Thymus (tissue), 11 donors: ENCODE data around the gene PLPP7. TPM values are rescaled to one million over a fixed set of nuclear protein-coding genes. Genes with fewer than 3 reads are reported as not detected.

ENCODE experiments used
- DNase-seq, 9 donors: peaks; one replicate each; pipeline ENCODE4 v3.0.0-alpha.2; 2013; ENCODE audit warnings: low spot score in 9 of 9, low read depth in 6 of 9, missing footprints in 1 of 9
- H3K27ac ChIP-seq, 2 donors: one replicate each; pipeline ENCODE4 v1.5.1; 2013; ENCODE audit warnings: control low read depth in 1 of 2, low read depth in 1 of 2, low read length in 1 of 2, mild to moderate bottlenecking in 1 of 2, moderate library complexity in 1 of 2
- H3K27me3 ChIP-seq, 2 donors: one replicate each; pipeline ENCODE4 v1.5.1; 2013; ENCODE audit warnings: low read length in 1 of 2; ENCODE audit not compliant: control insufficient read depth in 2 of 2, insufficient read depth in 1 of 2
- H3K36me3 ChIP-seq, 2 donors: one replicate each; pipeline ENCODE4 v1.5.1; 2013; ENCODE audit warnings: low read length in 1 of 2, mild to moderate bottlenecking in 1 of 2, moderate library complexity in 1 of 2; ENCODE audit not compliant: control insufficient read depth in 2 of 2, insufficient read depth in 2 of 2
- H3K4me1 ChIP-seq, 2 donors: one replicate each; pipeline ENCODE4 v1.5.1; 2013; ENCODE audit warnings: low read length in 2 of 2; ENCODE audit not compliant: control insufficient read depth in 2 of 2, insufficient read depth in 2 of 2
- H3K4me3 ChIP-seq, 2 donors: one replicate each; pipeline ENCODE4 v1.5.1; 2013; ENCODE audit warnings: low read length in 2 of 2, control low read depth in 1 of 2, mild to moderate bottlenecking in 1 of 2
- H3K9me3 ChIP-seq, 2 donors: one replicate each; pipeline ENCODE4 v1.5.1; 2013; ENCODE audit warnings: low read length in 1 of 2, mild to moderate bottlenecking in 1 of 2; ENCODE audit not compliant: control insufficient read depth in 2 of 2, insufficient read depth in 1 of 2
- WGBS: extraction: QIAGEN DNeasy Blood & Tissue Kit; methylation state at CpG from one replicate; pipeline ENCODE4 v1.1.7; 2013; 5-methylcytosine and 5-hydroxymethylcytosine counted together
- polyA plus RNA-seq: library from polyadenylated mRNA; stranded (reverse); fragments of 200-250 nt; gene quantifications from one replicate; pipeline ENCODE4 v1.2.3, GENCODE V29; 2013
- total RNA-seq: library from RNA; stranded (reverse); fragments of 120-200 nt; gene quantifications from one replicate; pipeline ENCODE4 v1.2.4, GENCODE V29; 2013
- donor health status: healthy.

The PLPP7 gene
- total and polyA plus RNA-seq, 2 donors, result 0.52 to 0.96 TPM

- Histone ChIP-seq H3K9me3 (no peaks in the 10 kb centered on the region), H3K27me3 (peaks cover 0 to 2% of the 10 kb centered on the region in 2 donors), H3K27ac (no peak overlapping the region), H3K36me3 (no peaks in the 10 kb centered on the region), H3K4me1 (peaks cover 9 to 18% of the 10 kb centered on the region in 2 donors), H3K4me3 (no peak overlapping the region)
- DNase-seq, result no peak
- 97% methylated on average over 14 of the region's 14 CpGs for WGBS
Observed at GRCh38 chr9:131306397-131307004, 17.0 kb downstream of the PLPP7 start.

GRCh38 chr9:131307974-131308373 is 18.5 kb downstream of the PLPP7 start:
- Histone ChIP-seq H3K36me3 (no peaks in the 10 kb centered on the region), H3K27me3 (peaks cover 0 to 2% of the 10 kb centered on the region in 2 donors), H3K9me3 (no peaks in the 10 kb centered on the region), H3K27ac (no peak overlapping the region), H3K4me1 (peaks cover 9 to 18% of the 10 kb centered on the region in 2 donors), H3K4me3 (no peak overlapping the region)
- WGBS, result 97% methylated on average over 31 of the region's 31 CpGs
- DNase-seq, result no peak

GRCh38 chr9:131308452-131308851 is 18.9 kb downstream of the PLPP7 start:
- H3K27me3 ChIP-seq, result peaks cover 0 to 2% of the 10 kb centered on the region in 2 donors
- WGBS, result 97% methylated on average over 11 of the region's 11 CpGs
- H3K4me3 ChIP-seq, result no peak overlapping the region
- H3K4me1 ChIP-seq, result peaks cover 9 to 18% of the 10 kb centered on the region in 2 donors
- no peaks in the 10 kb centered on the region for H3K9me3 ChIP-seq
- no peaks in the 10 kb centered on the region for H3K36me3 ChIP-seq
- no peak overlapping the region for H3K27ac ChIP-seq
- no peak for DNase-seq

- Histone ChIP-seq H3K36me3 (no peaks in the 10 kb centered on the region), H3K4me1 (peaks cover 9 to 18% of the 10 kb centered on the region in 2 donors), H3K27me3 (no peaks in the 10 kb centered on the region), H3K27ac (no peak overlapping the region), H3K4me3 (no peak overlapping the region), H3K9me3 (no peaks in the 10 kb centered on the region)
- DNase-seq, result no peak
- 95% methylated on average over 17 of the region's 17 CpGs for WGBS
Observed at GRCh38 chr9:131308906-131309529, 19.5 kb downstream of the PLPP7 start.

GRCh38 chr9:131309530-131310276 is 20.2 kb downstream of the PLPP7 start:
- H3K4me1 ChIP-seq, result peaks cover 9 to 15% of the 10 kb centered on the region in 2 donors
- H3K27me3 ChIP-seq, result no peaks in the 10 kb centered on the region
- H3K9me3 ChIP-seq, result no peaks in the 10 kb centered on the region
- no peak for DNase-seq
- no peak overlapping the region for H3K27ac ChIP-seq
- WGBS, result 94% methylated on average over 18 of the region's 18 CpGs
- no peak overlapping the region for H3K4me3 ChIP-seq
- H3K36me3 ChIP-seq, result no peaks in the 10 kb centered on the region

- WGBS, result 24% methylated on average over 20 of the region's 20 CpGs
- Histone ChIP-seq H3K27ac (peak overlapping the region; percentile 34 to 80), H3K27me3 (peaks cover 0 to 8% of the 10 kb centered on the region in 2 donors), H3K9me3 (no peaks in the 10 kb centered on the region), H3K4me1 (peaks cover 9 to 14% of the 10 kb centered on the region in 2 donors), H3K4me3 (peak overlapping the region in 1 of 2 donors; percentile 17), H3K36me3 (no peaks in the 10 kb centered on the region)
- DNase-seq, result peak; percentile 16 to 87 (median 66)
Observed at GRCh38 chr9:131310833-131311554, 21.5 kb downstream of the PLPP7 start.

GRCh38 chr9:131312246-131312645 is 22.7 kb downstream of the PLPP7 start:
- H3K4me3 ChIP-seq, result no peak overlapping the region
- peaks cover 9 to 14% of the 10 kb centered on the region in 2 donors for H3K4me1 ChIP-seq
- H3K36me3 ChIP-seq, result no peaks in the 10 kb centered on the region
- DNase-seq, result no peak
- no peak overlapping the region for H3K27ac ChIP-seq
- WGBS, result 98% methylated on average over 9 of the region's 9 CpGs
- peaks cover 0 to 9% of the 10 kb centered on the region in 2 donors for H3K27me3 ChIP-seq
- no peaks in the 10 kb centered on the region for H3K9me3 ChIP-seq

GRCh38 chr9:131312822-131313770 is 23.6 kb downstream of the PLPP7 start:
- no peak overlapping the region for H3K4me3 ChIP-seq
- H3K9me3 ChIP-seq, result no peaks in the 10 kb centered on the region
- H3K36me3 ChIP-seq, result no peaks in the 10 kb centered on the region
- peaks cover 9 to 14% of the 10 kb centered on the region in 2 donors for H3K4me1 ChIP-seq
- WGBS, result 97% methylated on average over 28 of the region's 28 CpGs
- H3K27me3 ChIP-seq, result peaks cover 0 to 9% of the 10 kb centered on the region in 2 donors
- no peak for DNase-seq
- H3K27ac ChIP-seq, result no peak overlapping the region
